Activated CD4-positive, alpha-beta T cell treated with anti-CD3 and anti-CD28 coated beads for 36 hours (primary cell): ENCODE data around the gene ZKSCAN4. TPM values are rescaled to one million over a fixed set of nuclear protein-coding genes. Genes with fewer than 3 reads are reported as not detected.

Source experiments
- ATAC-seq: fragments of 200-7000 bp; cut with Tn5 transposase; one replicate; pipeline ENCODE4 v1.10.0; 2021; ENCODE audit warnings: mild to moderate bottlenecking, moderate library complexity
- CTCF ChIA-PET: fragments of 350-600 bp; sonication (Branson Sonifier 250); formaldehyde crosslinking; loops from one replicate; lab custom pipeline; 2021; ENCODE audit warnings: antibody characterized with exemption; lab: Charles Lee
- POLR2A ChIA-PET: fragments of 350-600 bp; sonication (Branson Sonifier 250); formaldehyde crosslinking; loops from one replicate; lab custom pipeline; 2021; ENCODE audit warnings: antibody characterized with exemption, inconsistent platforms; lab: Charles Lee
- DNase-seq: peaks from one replicate; pipeline ENCODE4 v3.0.0-alpha.2; 2020
- H3K27ac Mint-ChIP-seq: one replicate; pipeline ENCODE4 v1.8.0; 2021; ENCODE audit warnings: mixed read lengths
- H3K27me3 Mint-ChIP-seq: one replicate; pipeline ENCODE4 v1.8.0; 2021; ENCODE audit warnings: mixed read lengths
- H3K36me3 Mint-ChIP-seq: one replicate; pipeline ENCODE4 v1.8.0; 2021; ENCODE audit warnings: low read depth, mixed read lengths
- H3K4me1 Mint-ChIP-seq: one replicate; pipeline ENCODE4 v1.8.0; 2021; ENCODE audit warnings: mixed read lengths
- H3K4me3 Mint-ChIP-seq: one replicate; pipeline ENCODE4 v1.8.0; 2021; ENCODE audit warnings: mild to moderate bottlenecking, moderate library complexity, mixed read lengths
- H3K9me3 Mint-ChIP-seq: one replicate; pipeline ENCODE4 v1.8.0; 2021; ENCODE audit warnings: low read depth, mixed read lengths
- intact Hi-C, 2 experiments: fragments of 100-400 bp; cut with DNase I in 1 of 2; cut with micrococcal nuclease in 1 of 2; formaldehyde crosslinking; loops; one replicate each; pipeline versions ENCODE4 v1.14.2 to v1.15.1; 2022 to 2024; cut with DNase I, micrococcal nuclease
- total RNA-seq, 2 experiments: library from RNA; stranded (reverse); gene quantifications; one replicate each; pipeline ENCODE4 v1.2.3, GENCODE V29; 2021

Gene ZKSCAN4
- total RNA-seq, 2 experiments from 2014 or later, result 3.2 to 4.1 TPM

DNA sequence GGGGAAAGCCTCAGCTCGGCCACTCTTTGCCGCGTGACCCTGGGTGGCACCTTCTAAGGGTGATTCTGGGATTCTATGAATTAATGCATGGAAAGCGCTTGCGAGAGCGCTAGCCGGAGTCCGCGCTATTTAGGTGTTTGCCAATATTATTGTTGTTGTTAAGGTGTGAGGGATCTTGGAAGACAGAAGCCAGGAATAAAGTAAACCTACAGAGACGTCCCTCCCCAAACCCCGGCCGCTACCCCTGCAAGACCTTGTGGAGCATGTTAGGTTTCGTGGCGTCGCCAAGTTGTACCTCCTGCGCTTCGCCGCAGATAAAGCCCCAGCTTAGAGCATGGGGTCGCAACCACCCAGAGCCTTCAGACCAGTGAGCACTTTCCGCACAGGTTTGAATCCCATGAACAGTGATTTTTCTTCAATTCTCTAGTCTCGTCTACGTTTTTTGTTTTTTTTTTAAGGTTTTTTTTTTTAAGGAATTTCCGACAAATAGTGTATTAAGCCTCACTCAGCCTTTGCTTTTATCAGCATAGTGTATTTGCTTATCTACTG lies 43.9 kb downstream of the ZKSCAN4 start:
- intact Hi-C loops, result no loop called here
- Mint-ChIP-seq H3K27me3 (peaks cover 70% of the 10 kb centered on the region), H3K4me1 (peaks cover 28% of the 10 kb centered on the region), H3K36me3 (peaks cover 4% of the 10 kb centered on the region), H3K27ac (no peak overlapping the region), H3K9me3 (peaks cover 6% of the 10 kb centered on the region), H3K4me3 (peak overlapping the region; percentile 66)
- ChIA-PET POLR2A (no interaction called here), CTCF (interaction anchor here (0.8 kb wide), 1 partner anchor 1074 kb away, joined by 3 read pairs; no protein-coding TSS in a partner anchor)
- ATAC-seq, result no peak
- DNase-seq, result no peak

DNA sequence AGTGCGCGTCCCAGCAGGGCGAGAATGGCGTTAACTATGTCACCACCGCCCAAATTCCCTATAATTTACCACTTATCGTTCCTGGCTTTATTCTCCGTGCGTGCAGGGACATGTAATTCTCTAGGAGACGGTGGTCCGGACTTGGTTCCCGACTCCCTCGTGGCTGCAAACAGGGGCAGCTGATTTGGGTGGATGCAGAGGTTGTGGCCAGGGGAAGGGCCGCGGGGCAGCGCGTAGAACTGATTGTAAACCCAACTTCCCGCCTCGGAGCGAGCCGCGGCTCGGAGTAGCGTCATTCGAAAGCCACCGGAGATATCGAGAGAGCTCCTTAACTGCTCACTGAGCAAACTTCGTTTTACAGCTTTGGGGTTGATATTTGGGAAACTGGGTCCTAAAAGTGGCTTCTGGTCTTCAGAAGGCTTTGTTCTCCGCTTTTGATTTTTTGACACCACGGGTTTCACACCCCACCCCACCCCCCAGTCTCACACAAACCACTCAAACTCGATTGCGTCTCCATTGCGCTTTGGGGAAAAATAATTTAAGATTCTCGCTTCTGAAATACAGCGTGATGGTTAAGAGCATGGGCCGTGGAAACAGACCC lies 44.5 kb downstream of the ZKSCAN4 start:
- DNase-seq, result peak; percentile 57
- ChIA-PET CTCF (interaction anchor here (0.8 kb wide), 1 partner anchor 1073 kb away, joined by 3 read pairs; no protein-coding TSS in a partner anchor), POLR2A (no interaction called here)
- intact Hi-C loops, result no loop called here
- Mint-ChIP-seq H3K27ac (no peak overlapping the region), H3K9me3 (peaks cover 6% of the 10 kb centered on the region), H3K4me1 (peaks cover 26% of the 10 kb centered on the region), H3K4me3 (peak overlapping the region; percentile 66), H3K27me3 (peaks cover 64% of the 10 kb centered on the region), H3K36me3 (peaks cover 4% of the 10 kb centered on the region)
- ATAC-seq, result peak; percentile 78

DNA sequence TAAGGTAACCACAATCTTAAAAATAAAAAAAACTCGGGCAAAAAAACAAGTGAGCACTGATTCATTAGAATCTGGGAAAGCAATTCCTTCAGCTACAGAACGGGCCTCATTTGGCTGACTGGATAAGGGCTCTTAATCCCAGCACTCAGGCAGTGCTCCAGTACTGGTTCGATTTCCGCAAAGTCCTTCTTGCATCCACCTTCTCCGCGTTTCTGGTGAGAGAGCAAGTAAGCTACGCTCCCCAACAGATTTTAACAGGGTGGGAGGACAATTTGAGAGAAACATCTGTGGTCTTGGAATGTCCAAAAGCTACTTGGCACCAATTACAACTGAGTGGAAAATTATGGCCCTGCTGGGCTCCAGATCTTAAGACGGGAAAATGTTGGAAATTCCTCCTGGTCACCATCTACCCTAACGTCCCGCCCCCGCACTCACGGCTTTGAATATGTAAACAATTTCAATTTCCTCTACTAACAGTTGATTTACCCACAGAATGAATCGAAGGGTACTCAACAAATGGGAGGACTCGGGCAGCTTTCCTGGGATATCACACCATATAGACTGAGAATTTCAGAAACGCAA lies 45.0 kb downstream of the ZKSCAN4 start:
- no peak overlapping the region for H3K27ac Mint-ChIP-seq
- intact Hi-C loops, result no loop called here

DNA sequence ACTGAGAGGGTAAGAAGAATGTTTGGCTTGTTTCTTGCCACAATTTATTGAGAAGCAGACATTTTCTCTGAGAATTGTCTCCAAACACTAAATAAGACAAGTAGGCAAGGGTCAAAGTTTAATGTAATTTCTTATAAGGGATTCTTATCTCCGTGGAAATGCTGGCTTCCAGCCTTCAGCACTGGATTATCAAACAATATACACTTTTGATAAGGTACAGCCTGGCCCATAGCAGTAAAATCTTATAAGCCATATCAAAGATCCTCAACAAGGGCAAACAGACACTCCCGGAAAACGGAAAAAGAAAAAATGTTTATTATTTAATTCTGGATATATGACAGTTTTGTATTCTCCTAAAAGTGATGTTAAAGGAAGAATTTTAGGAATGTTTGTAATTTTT lies 45.5 kb downstream of the ZKSCAN4 start:
- H3K4me3 Mint-ChIP-seq, result no peak overlapping the region
- H3K4me1 Mint-ChIP-seq, result peaks cover 18% of the 10 kb centered on the region
- H3K27ac Mint-ChIP-seq, result no peak overlapping the region
- intact Hi-C loops, result no loop called here
- H3K27me3 Mint-ChIP-seq, result peaks cover 55% of the 10 kb centered on the region
- peaks cover 4% of the 10 kb centered on the region for H3K36me3 Mint-ChIP-seq
- peaks cover 6% of the 10 kb centered on the region for H3K9me3 Mint-ChIP-seq
- no peak for DNase-seq
- ATAC-seq, result no peak
- ChIA-PET POLR2A (interaction anchor here (0.8 kb wide), 1 partner anchor 15 kb away, joined by 4 read pairs; no protein-coding TSS in a partner anchor), CTCF (interaction anchor here (0.5 kb wide), 1 partner anchor 336 kb away, joined by 3 read pairs; no protein-coding TSS in a partner anchor)

More for the DNA sequence above, 45.0 kb downstream of the ZKSCAN4 start:
- Mint-ChIP-seq H3K27me3 (peaks cover 60% of the 10 kb centered on the region), H3K4me1 (peaks cover 23% of the 10 kb centered on the region), H3K4me3 (peak overlapping the region; percentile 66), H3K9me3 (peaks cover 6% of the 10 kb centered on the region), H3K36me3 (peaks cover 4% of the 10 kb centered on the region)
- POLR2A ChIA-PET, result interaction anchor here (0.8 kb wide), 1 partner anchor 16 kb away, joined by 4 read pairs; no protein-coding TSS in a partner anchor
- ATAC-seq (no peak), DNase-seq (no peak)
- CTCF ChIA-PET, result interaction anchor here (0.5 kb wide), 1 partner anchor 336 kb away, joined by 3 read pairs; no protein-coding TSS in a partner anchor

DNA sequence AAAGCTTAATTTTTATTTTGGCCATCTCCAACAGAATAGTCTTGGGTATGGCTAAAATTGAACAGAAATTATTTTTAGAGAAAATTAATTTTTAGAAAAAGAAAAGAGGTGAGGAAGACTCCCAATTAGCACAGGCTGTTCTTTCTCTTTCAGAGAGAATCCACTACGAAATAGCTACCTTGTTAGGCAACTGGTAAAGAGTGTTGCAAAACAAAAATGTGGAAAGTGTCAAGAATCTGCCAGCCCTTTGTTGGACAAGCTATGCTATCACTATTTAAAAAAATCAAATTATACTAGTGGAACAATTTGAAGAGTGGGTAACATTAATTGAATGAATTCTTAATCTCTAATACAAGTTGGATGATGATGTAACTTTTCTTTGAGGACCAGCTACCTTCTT lies 46.2 kb downstream of the ZKSCAN4 start:
- DNase-seq, result no peak
- POLR2A ChIA-PET, result interaction anchor here (0.6 kb wide), 1 partner anchor 21 kb away, joined by 3 read pairs; no protein-coding TSS in a partner anchor
- intact Hi-C loops, result no loop called here
- H3K27ac Mint-ChIP-seq, result no peak overlapping the region
- CTCF ChIA-PET, result interaction anchor here (0.6 kb wide), 1 partner anchor 1631 kb away, joined by 4 read pairs; no protein-coding TSS in a partner anchor
- no peak overlapping the region for H3K4me3 Mint-ChIP-seq
- H3K36me3 Mint-ChIP-seq, result peaks cover 4% of the 10 kb centered on the region
- peaks cover 50% of the 10 kb centered on the region for H3K27me3 Mint-ChIP-seq
- peaks cover 18% of the 10 kb centered on the region for H3K4me1 Mint-ChIP-seq
- peaks cover 6% of the 10 kb centered on the region for H3K9me3 Mint-ChIP-seq
- no peak for ATAC-seq

DNA sequence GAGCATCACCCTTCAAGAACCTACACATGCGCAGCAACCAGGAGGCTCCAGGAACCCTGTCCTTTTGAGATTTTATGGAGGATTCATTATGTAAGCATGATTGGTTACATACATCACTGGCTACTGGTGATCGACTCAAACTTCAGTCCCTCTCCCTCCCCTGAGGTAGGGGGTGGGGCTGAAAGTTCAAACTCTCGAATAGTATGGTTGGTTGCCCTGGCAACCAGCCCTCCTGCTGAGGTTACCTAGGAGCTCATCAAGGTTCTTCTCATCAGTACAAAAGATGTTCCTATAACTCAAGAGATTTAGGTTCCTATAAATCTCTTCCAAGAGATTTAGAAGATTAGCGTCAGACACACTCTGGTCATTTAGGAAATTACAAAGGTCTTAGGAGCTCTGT lies 48.9 kb downstream of the ZKSCAN4 start:
- no peak for DNase-seq
- Mint-ChIP-seq H3K27ac (no peak overlapping the region), H3K9me3 (peaks cover 15% of the 10 kb centered on the region), H3K4me1 (peaks cover 15% of the 10 kb centered on the region), H3K36me3 (peaks cover 4% of the 10 kb centered on the region), H3K27me3 (peaks cover 55% of the 10 kb centered on the region), H3K4me3 (no peak overlapping the region)
- ATAC-seq, result no peak
- CTCF ChIA-PET, result no interaction called here
- POLR2A ChIA-PET, result no interaction called here
- intact Hi-C loops, result no loop called here

DNA sequence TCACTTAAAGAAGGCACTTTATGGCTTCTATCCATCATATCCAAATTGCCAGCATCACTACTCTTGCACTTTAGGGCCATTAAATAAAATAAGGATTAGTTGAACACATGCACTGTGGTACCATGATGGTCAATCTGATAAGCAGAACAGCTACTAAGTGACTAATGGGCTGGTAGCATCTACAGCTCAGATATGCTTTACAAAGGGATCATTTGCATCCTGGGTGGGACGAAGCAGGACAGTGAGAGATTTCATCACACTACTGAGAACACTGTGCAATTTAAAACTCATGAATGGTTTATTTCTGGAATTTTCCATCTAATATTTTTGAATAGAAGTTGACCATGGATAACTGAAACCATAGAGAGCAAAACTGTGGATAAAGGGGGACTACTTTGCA lies 52.0 kb downstream of the ZKSCAN4 start:
- Mint-ChIP-seq H3K27ac (no peak overlapping the region), H3K4me3 (no peak overlapping the region), H3K36me3 (no peaks in the 10 kb centered on the region), H3K4me1 (peaks cover 3% of the 10 kb centered on the region), H3K27me3 (peaks cover 42% of the 10 kb centered on the region), H3K9me3 (peaks cover 23% of the 10 kb centered on the region)
- CTCF ChIA-PET, result no interaction called here
- ATAC-seq, result no peak
- DNase-seq, result no peak
- POLR2A ChIA-PET, result no interaction called here
- intact Hi-C loops, result no loop called here

Other genes with a start within 250 kb of the ZKSCAN4 start
- 1 to 10 TPM; 4.6 TPM for gene ZNF165, start 171.7 kb downstream of the ZKSCAN4 start, total RNA-seq
- gene ZSCAN16, start 127.7 kb downstream of the ZKSCAN4 start, total RNA-seq, result 1 to 10 TPM; 2.1 to 2.6 TPM
- 10 to 100 TPM; 17.5 to 20.7 TPM for gene ZKSCAN8, start 110.4 kb downstream of the ZKSCAN4 start, total RNA-seq
- gene ZSCAN9, start 27.0 kb downstream of the ZKSCAN4 start, total RNA-seq, result 1 to 10 TPM; 1.7 to 1.8 TPM
- gene NKAPL, start 7.0 kb upstream of the ZKSCAN4 start, total RNA-seq, result under 1 TPM; 0.14 to 0.25 TPM
- 1 to 10 TPM; 5.0 to 6.7 TPM for gene ZSCAN26, start 14.9 kb upstream of the ZKSCAN4 start, total RNA-seq
- gene PGBD1, start 29.3 kb upstream of the ZKSCAN4 start, total RNA-seq, result 1 to 10 TPM; 1.5 to 1.6 TPM
- gene ZSCAN31, start 83.9 kb upstream of the ZKSCAN4 start, total RNA-seq, result 1 to 10 TPM; 1.3 to 1.8 TPM
- 1 to 10 TPM; 2.2 to 3.1 TPM for gene ZKSCAN3, start 97.7 kb upstream of the ZKSCAN4 start, total RNA-seq
- 1 to 10 TPM; 6.9 to 7.6 TPM for gene ZSCAN12, start 147.5 kb upstream of the ZKSCAN4 start, total RNA-seq
- 1 to 10 TPM; 1.9 to 2.9 TPM for gene ZSCAN23, start 191.2 kb upstream of the ZKSCAN4 start, total RNA-seq